ENCODE measurements around the gene TCP11L2. TPM values are rescaled to one million over a fixed set of nuclear protein-coding genes. Genes with fewer than 3 reads are reported as not detected.

The TCP11L2 gene
- total and polyA plus RNA-seq, 2 experiments from 2014 or later: 17.7 to 26.2 TPM

DNA sequence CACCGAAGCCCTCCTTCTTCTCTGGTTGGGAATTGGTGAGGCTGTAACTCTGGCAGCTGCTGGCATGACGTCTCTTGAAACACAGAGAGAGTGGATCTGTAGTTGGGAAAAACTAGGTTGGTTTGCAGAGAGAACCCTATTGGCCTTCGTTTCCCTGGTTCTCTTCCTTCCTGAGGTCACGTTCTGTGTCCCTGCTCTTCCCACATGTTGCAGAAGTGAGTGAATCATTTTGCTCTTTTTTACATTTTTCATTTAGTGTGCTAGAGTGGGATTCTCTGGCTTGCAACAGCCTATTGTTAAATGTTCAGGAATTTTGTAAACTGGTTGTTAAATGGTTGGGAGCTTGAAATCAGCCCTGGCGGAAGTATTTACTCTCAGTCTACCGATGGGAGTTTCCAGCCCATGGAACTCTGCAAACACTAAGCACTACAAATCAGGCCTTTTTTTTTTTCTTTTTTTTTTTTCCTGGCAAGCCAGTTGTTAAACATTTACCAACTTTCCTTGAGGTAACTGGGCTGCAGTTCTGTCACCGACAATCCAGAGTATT lies 27.9 kb upstream of the TCP11L2 start:
- Histone ChIP-seq H3F3A (ENCODE audit: insufficient read depth) (peaks cover 6% of the 10 kb centered on the region; the same call in 1 of the 2 replicates), H3K36me3 (ENCODE audit: low read depth) (no peaks in the 10 kb centered on the region), H3K4me1 (ENCODE audit: insufficient read depth) (no peaks in the 10 kb centered on the region), H3K27ac (0 out of 2 replicates have a peak overlapping the region, but pooled peaks have one; percentile 12), H3K4me2 (ENCODE audit: unreplicated experiment) (peak overlapping the region; percentile 2), H3K27me3 (replicated peaks; ENCODE audit: insufficient read depth) (no peaks in the 10 kb centered on the region), H2AFZ (peak overlapping the region; percentile 69), H4K20me1 (ENCODE audit: insufficient read depth) (no peaks in the 10 kb centered on the region), H3K9me3 (ENCODE audit: low read depth) (no peaks in the 10 kb centered on the region), H3K79me2 (ENCODE audit: insufficient read depth) (no peaks in the 10 kb centered on the region), H3K4me3 (no peak overlapping the region), H3K9me2 (ENCODE audit: insufficient read depth) (no peaks in the 10 kb centered on the region), H3K9ac (0 out of 2 replicates have a peak overlapping the region, but pooled peaks have one; percentile 3)
- 42 to 44% methylated on average over 7 of the region's 7 CpGs for WGBS, 2 experiments (ENCODE audit: low coverage in 1 of 2, low lambda C conversion rate in 2 of 2, missing lambda C conversion rate in 2 of 2)
- no peak for TF ChIP-seq EZH2 (IDR thresholded peaks at IDR 0.05; ENCODE audit: insufficient read depth, poor library complexity, severe bottlenecking)
- DNase-seq: peak; percentile 54
- in situ Hi-C loops (cut with MboI): no loop called here

DNA sequence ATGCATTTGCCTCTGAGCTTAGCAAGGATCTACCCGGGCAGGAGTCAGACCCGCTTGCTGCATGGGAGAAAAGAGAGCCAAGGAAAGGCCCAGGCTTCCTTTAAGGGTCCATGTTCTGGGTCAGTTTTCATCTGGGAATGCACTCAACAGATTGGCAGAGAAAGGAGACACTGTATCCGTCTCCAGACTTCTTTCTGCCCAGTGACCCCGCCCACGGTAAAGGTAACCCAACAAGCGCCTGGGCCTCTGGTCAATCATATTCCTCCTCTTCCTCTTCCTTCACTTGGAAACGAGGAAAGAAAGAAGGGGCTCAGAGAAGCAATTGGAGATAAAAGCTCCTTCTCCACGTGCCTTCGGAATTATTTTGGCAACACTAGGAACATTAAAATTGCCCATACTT lies 27.1 kb upstream of the TCP11L2 start:
- TF ChIP-seq EZH2phosphoT487 (IDR thresholded peaks at IDR 0.05; ENCODE audit: insufficient read depth, low read depth) (no peak), EZH2 (IDR thresholded peaks at IDR 0.05; ENCODE audit: insufficient read depth, poor library complexity, severe bottlenecking) (no peak)
- in situ Hi-C loops (cut with MboI): no loop called here
- H4K20me1 ChIP-seq (ENCODE audit: insufficient read depth): no peaks in the 10 kb centered on the region
- no peak overlapping the region for H3K4me3 ChIP-seq
- H3K9me2 ChIP-seq (ENCODE audit: insufficient read depth): no peaks in the 10 kb centered on the region
- 80 to 83% methylated on average over 9 of the region's 9 CpGs for WGBS, 2 experiments (ENCODE audit: low coverage in 1 of 2, low lambda C conversion rate in 2 of 2, missing lambda C conversion rate in 2 of 2)
- H2AFZ ChIP-seq: no peak overlapping the region
- no peak overlapping the region for H3K27ac ChIP-seq
- no peaks in the 10 kb centered on the region for H3K27me3 ChIP-seq (replicated peaks; ENCODE audit: insufficient read depth)
- no peak overlapping the region for H3K9ac ChIP-seq
- no peaks in the 10 kb centered on the region for H3K4me1 ChIP-seq (ENCODE audit: insufficient read depth)
- H3K4me2 ChIP-seq (ENCODE audit: unreplicated experiment): no peak overlapping the region
- peaks cover 6% of the 10 kb centered on the region; the same call in 1 of the 2 replicates for H3F3A ChIP-seq (ENCODE audit: insufficient read depth)
- no peaks in the 10 kb centered on the region for H3K79me2 ChIP-seq (ENCODE audit: insufficient read depth)
- no peaks in the 10 kb centered on the region for H3K9me3 ChIP-seq (ENCODE audit: low read depth)
- DNase-seq: no peak
- no peaks in the 10 kb centered on the region for H3K36me3 ChIP-seq (ENCODE audit: low read depth)

DNA sequence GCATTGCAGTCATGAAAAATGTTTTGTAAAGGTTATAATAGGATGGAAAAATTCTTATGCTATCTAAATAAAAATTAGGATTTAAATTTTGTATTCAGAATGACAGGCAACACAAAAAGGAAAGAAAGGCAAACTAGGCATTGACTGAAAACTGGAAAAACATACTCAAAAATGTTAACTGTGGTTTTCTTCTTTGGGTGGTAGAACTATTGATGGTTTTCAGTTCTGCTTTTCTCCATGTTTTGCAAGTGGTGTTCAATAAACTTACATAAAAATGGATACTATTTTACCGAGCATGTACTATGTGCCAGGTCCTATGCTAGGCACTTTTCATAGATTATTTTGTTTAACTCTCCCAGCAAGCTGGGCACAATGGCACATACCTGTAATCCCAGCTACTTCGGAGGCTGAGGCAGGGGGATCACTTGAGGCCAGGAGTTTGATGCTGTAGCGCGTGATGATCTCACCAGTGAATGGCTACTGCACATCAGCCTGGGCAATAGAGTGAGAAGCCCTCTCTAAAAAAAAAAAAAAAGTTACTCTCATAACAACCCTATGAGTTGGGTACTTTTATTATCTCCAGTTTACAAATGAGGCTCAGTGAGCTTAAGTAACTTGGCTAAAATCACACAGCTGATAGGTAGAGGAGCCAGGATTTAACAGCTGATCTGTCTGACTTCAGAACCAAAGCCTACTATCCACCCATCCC lies 26.3 kb upstream of the TCP11L2 start:
- 88 to 92% methylated on average over 4 of the region's 4 CpGs for WGBS, 2 experiments (ENCODE audit: low coverage in 1 of 2, low lambda C conversion rate in 2 of 2, missing lambda C conversion rate in 2 of 2)
- no peaks in the 10 kb centered on the region for H3K9me3 ChIP-seq (ENCODE audit: low read depth)
- TF ChIP-seq EZH2phosphoT487 (IDR thresholded peaks at IDR 0.05; ENCODE audit: insufficient read depth, low read depth) (no peak), EZH2 (IDR thresholded peaks at IDR 0.05; ENCODE audit: insufficient read depth, poor library complexity, severe bottlenecking) (no peak)
- H3K27me3 ChIP-seq (replicated peaks; ENCODE audit: insufficient read depth): no peaks in the 10 kb centered on the region
- no peaks in the 10 kb centered on the region for H3K9me2 ChIP-seq (ENCODE audit: insufficient read depth)
- H3K9ac ChIP-seq: no peak overlapping the region
- H3K4me1 ChIP-seq (ENCODE audit: insufficient read depth): no peaks in the 10 kb centered on the region
- no peaks in the 10 kb centered on the region for H3K36me3 ChIP-seq (ENCODE audit: low read depth)
- H3F3A ChIP-seq (ENCODE audit: insufficient read depth): peaks cover 6% of the 10 kb centered on the region; the same call in 1 of the 2 replicates
- H3K79me2 ChIP-seq (ENCODE audit: insufficient read depth): no peaks in the 10 kb centered on the region
- H2AFZ ChIP-seq: no peak overlapping the region
- no peak overlapping the region for H3K27ac ChIP-seq
- H3K4me2 ChIP-seq (ENCODE audit: unreplicated experiment): no peak overlapping the region
- no peaks in the 10 kb centered on the region for H4K20me1 ChIP-seq (ENCODE audit: insufficient read depth)
- H3K4me3 ChIP-seq: no peak overlapping the region
- DNase-seq: no peak
- in situ Hi-C loops (cut with MboI): no loop called here

DNA sequence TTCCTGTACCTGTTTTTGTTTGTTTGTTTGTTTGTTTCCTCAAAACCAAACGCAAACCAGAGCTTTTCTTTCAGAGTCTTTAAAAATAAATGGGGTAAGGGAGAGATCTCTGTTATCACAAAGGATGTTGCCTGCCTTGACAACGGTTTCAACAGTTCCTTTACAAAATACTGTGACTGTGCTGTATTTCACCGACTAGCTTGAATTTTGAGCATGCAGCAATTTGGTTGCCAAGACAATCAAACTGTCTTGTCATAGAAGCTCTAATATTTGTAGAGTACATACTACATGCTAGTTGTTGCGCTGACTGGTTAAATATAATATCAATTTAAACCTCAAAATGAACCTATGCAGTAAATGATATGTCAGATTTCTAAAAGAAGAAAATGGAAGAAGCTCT lies 22.4 kb upstream of the TCP11L2 start:
- 64 to 69% methylated on average over 4 of the region's 4 CpGs for WGBS, 2 experiments (ENCODE audit: low coverage in 1 of 2, low lambda C conversion rate in 2 of 2, missing lambda C conversion rate in 2 of 2)

More for the DNA sequence above, 22.4 kb upstream of the TCP11L2 start:
- no peak overlapping the region for H3K27ac ChIP-seq
- no peaks in the 10 kb centered on the region for H3F3A ChIP-seq (ENCODE audit: insufficient read depth)
- H3K9me3 ChIP-seq (ENCODE audit: low read depth): no peaks in the 10 kb centered on the region
- H3K36me3 ChIP-seq (ENCODE audit: low read depth): no peaks in the 10 kb centered on the region
- H3K4me2 ChIP-seq (ENCODE audit: unreplicated experiment): no peak overlapping the region
- no peak overlapping the region for H3K9ac ChIP-seq
- H4K20me1 ChIP-seq (ENCODE audit: insufficient read depth): no peaks in the 10 kb centered on the region
- H2AFZ ChIP-seq: no peak overlapping the region
- H3K27me3 ChIP-seq (replicated peaks; ENCODE audit: insufficient read depth): no peaks in the 10 kb centered on the region
- no peak for TF ChIP-seq EZH2 (IDR thresholded peaks at IDR 0.05; ENCODE audit: insufficient read depth, poor library complexity, severe bottlenecking)
- no peak for TF ChIP-seq EZH2phosphoT487 (IDR thresholded peaks at IDR 0.05; ENCODE audit: insufficient read depth, low read depth)
- in situ Hi-C loops (cut with MboI): no loop called here
- no peaks in the 10 kb centered on the region for H3K4me1 ChIP-seq (ENCODE audit: insufficient read depth)
- no peaks in the 10 kb centered on the region for H3K79me2 ChIP-seq (ENCODE audit: insufficient read depth)
- no peak overlapping the region for H3K4me3 ChIP-seq
- H3K9me2 ChIP-seq (ENCODE audit: insufficient read depth): no peaks in the 10 kb centered on the region
- no peak for DNase-seq
